GM19395 (cell line): ENCODE results near the gene DDB1.

Experiments
- ATAC-seq: cut with Tn5 transposase; IDR thresholded peaks from one replicate; pipeline ENCODE4 v1.9.1; 2021; ENCODE audit warnings: mild to moderate bottlenecking, moderate library complexity; ENCODE audit not compliant: unreplicated experiment

The DDB1 gene

DNA sequence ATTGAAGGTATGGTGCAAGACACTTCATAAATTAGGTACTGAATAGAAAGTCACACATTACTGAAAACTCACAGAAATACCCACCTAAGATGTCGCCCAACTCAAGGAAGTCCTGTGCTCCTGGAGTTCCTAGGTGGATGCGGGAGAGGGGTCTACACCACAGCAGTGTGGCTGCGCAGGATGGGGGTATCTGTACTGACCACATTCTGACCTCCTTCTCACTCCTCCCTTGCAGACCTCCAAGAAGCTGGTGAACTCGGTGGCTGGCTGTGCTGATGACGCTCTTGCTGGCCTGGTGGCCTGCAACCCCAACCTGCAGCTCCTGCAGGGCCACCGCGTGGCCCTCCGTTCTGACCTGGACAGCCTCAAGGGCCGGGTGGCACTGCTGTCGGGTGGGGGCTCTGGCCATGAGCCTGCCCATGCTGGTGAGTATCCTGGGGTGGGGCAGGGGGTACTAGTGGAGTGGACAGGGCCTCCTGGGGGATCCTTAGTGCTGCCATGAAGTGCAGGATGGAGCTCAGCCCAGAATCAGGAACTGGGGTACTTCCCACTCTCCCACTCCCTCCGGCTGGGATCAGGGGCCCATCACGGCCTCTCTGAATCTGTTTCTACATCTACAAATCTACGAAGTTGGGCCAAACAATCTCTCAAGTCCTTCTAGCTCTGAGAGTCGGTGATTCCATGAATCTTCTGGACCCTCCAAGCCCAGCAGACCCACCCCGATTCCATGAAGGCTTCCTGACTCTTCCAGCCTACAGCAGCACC is 5.0 kb upstream of the DDB1 start:
- ATAC-seq, result no peak

DNA sequence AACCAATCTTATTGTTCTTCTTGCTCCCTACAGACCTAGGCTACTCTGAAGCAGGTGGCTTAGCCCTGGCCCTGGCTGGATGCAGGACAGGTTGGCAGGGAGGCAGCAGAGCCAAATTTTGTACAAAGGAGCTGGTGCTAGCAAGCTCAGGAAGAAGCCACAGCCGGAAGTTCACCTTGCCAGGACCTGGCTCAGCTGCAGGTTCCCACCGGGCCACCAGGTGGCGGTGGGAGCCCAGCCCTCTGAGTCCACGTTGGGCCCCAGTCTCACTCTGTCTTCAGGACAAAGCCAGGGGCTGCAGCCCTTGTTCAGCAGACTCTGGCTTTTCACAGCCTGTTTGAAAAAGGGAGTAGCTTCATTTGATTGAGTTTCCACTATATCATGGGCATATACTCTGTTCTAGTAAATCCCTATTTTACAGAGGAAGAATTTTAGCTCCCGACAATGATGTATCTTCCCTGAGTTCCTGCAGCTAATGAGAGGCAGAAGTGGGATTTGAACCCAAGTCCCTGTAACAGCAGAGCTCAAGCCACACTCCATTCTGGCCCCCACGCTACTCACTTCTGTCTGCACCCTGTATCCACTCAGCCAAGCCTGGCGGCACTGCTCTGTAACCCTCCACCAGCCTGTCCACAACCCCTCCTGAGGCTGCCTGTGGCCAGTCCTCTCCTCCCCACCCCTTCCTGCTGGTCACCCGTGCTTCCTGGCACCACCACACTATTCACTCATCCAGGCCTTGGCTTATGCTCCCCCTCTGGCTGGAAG is 3.4 kb upstream of the DDB1 start:
- peak; percentile 52 for ATAC-seq

DNA sequence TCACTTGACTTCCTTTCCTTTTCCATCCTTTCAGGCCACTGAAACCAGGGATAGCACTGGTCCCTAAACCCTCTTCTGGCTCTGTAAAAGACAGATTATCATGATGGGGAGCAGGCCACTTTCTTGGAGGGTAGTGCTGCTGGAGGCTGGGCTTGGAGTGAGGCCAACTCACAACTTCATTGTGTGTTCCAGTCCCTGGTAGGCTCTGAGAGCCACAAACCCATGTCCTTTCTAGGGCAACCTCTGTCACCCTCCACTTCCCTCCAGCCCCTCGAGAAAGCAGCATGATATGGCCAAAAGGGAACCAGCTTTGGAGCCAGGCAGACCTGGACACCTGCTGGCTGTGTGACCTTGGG is 2.4 kb upstream of the DDB1 start:
- no peak for ATAC-seq

DNA sequence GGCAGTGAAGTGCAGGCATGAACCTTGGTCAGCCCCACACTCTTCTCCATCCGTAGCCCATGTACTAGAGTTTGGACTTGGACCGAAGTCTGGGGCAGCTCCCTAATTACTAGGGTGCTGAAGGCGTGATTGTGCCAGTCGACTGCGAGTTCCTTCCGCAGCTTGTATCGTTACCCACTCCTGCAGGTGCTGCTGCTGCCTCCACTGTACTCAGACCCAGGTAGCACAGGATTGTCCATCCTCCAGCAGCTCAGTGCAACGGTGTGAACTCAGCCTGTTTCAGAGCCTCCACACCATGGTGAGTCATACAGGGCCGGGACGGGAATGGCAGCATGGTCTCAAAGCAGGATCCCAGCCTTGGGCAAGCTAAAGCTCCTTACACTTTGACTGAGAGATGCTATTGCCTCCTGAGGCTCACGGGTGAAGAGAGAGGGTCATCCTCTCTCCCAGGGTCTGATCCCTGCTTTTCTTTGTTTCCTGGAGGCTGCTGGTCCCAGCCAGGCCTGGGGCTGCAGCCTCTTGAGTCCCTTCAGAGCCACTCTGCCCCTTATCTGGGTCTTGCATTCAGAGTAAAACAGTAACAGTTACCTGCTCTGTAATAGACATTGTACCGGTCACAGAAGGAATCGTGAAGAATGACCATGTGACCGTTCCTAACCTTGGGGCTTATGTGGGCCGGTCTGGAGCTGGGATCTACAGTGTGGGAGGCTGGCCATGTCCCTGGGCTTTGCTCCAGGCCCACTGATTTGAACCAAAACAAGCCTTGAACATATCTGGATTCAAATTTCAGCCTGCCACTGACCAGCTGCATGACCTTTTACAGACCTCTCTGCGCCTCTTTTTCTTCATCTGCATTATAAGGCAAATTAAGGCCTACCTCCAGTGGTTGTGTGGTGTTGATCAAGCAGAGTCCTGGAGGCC is 1.8 kb upstream of the DDB1 start:
- ATAC-seq, result no peak

DNA sequence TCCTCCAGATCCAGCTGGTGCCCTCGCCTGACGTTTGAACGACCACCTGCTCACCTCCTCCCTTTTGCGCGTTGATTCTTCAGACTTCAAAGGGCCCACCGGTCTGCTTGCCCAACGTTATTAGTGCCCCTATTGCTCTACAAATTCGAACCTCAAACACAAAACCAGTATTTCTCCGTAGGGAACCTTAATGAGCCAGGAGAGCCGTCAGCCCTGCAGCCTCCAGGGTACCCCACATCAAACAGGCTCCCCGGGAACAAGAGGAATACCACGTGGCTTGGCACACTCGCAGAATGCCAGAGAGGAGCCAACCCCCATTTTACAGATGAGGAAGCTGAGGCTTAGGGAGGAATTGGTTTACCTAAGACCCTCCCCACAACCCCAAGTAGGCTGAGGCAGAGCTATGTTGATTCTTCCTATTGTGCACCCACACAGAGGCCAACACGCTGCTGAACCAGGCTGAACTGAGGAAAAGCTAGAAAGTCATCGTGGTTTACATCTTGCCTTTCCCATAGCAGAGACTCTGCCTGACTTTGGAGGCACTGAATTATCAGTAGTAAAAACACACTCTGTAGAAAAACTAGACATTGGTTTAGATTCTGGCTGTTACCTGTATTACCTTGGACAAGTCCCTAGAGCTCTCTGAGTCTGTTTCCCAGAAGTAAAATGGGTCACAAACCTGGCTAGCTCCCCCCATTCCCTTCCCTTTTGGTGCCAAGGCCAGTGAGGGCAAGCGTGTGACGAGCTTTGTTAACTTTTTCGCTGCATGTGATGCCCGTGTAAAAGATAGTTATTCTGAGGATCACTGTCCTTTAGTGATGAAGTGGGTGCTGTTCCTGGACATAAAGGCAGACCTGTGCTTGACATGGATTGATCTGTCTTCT is 887 bp upstream of the DDB1 start:
- ATAC-seq, result peak; percentile 24

DNA sequence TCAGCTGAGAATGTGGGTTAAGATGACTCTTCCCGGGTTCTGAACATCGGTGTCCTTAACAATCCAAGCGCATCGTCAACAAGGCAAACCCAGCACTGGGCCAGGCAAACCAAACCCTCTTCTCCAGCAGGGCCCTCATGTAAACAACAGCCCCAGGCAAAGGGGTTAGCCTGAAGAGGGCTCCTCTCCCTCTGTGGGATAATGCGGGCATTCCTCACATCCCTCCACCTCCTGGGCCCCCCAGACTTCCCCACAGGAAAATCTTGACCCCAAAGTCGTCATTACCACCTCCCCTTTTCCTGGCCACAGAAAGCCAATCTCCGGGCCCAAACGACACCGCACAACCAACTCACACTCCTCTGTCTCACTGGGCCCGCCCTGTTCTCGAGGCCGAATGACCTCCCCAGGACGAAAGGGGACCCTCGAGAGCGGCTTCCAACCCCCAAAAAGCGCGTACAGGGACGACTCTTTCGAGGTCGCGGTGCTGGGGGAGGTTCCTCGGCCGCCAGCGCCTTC is 566 bp downstream of the DDB1 start:
- no peak for ATAC-seq

DNA sequence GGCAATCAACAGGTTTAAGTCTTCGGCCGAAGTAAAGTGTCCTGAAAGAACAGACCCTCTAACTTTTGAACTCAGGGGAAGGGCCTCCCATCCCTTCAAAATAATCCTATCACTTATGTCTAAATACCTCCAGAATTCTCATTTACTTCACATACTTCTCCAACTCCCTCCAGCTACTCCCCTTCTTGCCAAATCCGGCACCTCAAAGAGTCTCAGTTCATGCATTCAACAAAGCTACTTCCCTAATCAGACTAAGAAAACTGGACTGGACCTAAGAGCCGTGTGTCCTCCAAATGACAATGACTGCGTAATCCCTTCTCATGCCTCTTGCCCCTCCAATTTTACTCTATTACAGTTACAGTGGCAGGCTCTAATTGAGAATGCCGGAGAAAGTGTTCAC is 1.3 kb downstream of the DDB1 start:
- ATAC-seq, result no peak

DNA sequence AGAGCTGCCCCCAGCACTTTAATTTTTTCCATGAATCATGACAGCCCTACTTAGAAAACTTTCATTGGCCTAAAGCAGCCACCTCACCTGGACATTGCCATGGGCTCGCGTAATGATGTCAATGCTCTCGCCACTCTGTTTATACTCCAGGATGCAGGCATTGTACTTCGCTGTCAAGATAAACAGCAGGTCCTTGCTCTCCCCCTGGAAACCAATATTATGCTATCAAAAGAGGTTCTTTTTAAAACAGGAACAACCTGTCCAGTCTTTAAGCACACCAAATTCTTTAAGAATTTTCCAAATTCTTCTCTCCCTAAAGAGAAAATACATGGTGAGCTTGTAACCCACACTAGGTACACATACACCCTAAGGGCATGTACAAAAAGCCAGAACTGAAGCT is 3.0 kb downstream of the DDB1 start:
- no peak for ATAC-seq

DNA sequence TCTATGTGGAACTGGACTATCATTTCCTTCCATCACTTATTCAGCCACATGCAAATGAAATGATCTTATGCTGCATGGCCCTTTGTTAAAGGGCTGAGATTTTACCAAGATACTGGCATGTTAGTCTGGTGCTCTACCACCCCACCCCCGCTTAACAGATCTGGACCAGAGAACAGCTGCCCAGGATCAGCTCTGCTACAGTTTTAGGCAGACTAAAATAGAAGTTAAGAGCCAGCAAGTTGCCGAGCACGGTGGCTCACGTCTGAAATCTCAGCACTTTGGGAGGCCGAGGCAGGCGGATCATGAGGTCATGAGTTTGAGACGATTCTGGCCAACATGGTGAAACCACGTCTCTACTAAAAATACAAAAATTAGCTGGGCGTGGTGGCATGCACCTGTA is 4.6 kb downstream of the DDB1 start:
- no peak for ATAC-seq

DNA sequence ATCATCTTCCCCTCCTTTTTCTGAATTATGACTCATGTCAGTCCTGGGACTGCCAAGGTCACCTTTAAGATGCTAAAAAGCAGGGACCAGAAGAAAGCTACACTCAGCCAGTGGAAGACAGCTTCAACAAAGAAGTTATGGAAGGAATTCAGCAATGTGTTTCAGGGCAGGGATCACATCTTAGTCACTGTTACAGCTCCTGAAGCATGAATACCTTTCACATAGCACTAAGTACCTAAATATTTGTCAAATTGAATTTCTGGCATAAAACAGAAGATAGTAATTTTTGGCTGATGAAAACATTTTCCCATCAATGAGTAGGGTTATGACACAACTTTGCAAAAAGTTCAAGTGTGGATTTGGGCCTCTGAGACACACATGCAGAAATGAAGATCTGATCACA is 5.2 kb downstream of the DDB1 start:
- ATAC-seq, result no peak

DNA sequence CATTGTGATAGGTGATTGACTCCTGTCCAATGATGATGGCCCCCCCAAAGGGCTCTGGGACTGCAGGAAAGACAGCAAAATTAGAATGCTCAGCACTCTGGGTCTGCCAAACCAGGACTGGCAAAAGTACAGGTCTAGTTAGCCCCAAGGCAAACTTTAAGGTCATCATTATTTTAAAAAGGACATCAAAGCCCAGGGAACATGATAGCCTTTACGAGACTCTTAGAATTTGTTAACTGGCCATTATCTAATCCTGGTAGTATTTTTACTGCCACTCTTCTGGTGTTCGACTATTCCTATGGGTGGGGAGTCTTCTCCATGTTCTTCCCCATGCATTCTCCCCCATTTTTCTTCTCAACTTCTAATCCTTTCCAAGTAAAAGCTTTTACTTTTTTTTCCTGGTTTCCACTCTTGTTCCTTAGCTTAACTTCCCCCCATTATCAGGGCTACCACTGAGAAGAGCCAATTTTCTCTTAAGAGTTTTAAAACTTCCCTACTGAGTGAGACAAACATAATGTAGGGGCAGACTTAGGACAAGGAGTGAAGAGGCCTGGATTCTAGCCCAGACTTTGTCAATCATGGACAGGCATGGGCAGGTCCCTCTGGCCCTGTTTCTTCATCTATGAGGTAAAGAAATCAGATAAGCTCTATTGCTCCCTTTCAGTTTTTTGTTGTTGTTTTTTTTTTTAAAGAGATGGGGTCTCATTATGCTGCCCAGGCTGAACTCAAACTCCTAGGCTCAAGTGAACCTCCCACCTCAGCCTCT is 7.1 kb downstream of the DDB1 start:
- ATAC-seq, result no peak

DNA sequence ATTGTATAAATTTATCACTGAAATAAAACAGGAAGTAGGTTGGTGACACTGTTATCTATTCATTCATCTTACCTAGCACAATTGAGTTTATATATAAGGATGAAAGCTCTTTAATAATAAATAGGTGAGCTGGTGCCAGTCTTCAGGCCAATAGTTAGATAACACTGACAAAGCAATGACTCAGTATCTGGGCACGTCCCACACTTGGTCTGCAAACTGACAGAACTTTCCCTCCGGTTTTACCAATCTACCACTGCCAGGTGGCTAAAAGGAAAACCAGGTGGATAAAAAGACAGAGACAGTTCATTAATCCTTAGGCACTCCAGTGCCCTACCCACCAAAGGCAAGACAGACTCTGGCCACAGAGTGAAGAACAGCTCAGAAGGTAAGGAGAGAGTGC is 17.6 kb downstream of the DDB1 start:
- ATAC-seq, result no peak

DNA sequence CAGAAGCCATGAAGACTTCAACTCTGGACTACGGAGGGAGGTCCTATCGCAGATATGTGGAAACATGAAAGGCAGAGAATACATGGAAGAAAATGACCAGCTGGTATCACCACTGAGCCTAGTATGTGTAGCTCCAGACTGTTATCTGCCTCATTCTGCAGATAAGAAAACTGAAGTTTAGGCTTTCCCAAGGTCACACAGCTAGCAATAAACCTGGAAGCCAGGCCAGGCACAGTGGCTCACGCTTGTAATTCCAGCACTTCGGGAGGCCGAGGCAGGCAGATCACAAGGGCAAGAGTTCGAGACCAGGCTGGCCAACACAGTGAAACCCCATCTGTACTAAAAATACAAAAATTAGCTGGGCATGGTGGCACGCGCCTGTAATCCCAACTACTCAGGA is 22.2 kb downstream of the DDB1 start:
- ATAC-seq, result no peak

DNA sequence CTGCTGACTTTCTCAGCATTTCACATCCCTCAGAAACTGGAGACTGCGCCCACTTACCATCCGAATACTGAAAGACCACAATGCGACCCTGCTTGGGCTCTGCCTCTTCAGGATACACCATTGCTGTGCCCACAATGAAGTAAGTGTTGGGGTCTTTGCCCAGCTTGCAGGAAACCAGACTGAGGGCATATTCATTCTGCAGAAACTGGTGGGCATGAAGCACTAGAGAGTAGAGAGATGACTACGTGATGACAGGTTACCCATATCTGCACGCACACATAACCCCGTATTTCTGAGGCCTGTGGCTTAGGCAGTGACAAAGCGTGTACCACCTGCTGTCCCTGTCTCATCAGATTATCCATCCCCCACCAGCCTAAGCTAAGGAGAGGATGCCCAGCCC is 23.2 kb downstream of the DDB1 start:
- no peak for ATAC-seq

DNA sequence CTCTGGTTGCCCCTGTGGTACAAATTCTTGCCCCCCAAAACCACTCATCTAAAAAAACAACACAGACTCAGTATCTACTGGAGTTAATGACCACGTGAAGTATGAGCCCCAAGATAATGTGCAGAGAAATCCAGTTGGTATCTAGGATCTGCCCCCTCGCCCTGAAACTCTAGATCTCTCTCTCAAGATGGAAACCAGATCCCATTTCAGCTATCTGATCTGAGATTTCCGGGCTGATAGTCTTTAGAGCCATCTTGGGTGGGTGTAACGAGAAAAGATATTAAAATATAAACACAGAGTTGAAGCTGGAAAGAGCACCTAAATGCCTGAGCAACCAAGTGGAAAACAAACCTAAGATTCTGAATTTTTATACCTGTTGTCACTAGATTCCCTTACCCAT is 23.8 kb downstream of the DDB1 start:
- no peak for ATAC-seq

DNA sequence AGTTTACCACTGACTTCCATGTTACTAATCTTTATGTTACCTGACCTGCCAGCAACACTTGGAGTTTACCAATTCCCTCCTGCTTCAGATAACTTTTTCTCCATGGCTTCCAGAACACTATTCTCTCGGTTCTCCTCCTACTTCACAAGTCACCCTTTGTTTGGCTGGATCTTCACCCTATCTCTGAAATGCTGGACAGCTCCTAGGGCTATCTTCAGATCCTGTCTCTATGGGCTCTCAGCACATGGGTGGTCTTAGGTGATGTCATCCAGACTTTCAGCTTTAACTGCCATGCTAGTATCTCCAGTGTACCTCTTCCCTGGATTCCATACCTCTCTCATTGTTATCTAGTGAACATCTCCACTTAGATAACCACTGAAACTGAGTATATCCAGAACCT is 25.6 kb downstream of the DDB1 start:
- ATAC-seq, result no peak

DNA sequence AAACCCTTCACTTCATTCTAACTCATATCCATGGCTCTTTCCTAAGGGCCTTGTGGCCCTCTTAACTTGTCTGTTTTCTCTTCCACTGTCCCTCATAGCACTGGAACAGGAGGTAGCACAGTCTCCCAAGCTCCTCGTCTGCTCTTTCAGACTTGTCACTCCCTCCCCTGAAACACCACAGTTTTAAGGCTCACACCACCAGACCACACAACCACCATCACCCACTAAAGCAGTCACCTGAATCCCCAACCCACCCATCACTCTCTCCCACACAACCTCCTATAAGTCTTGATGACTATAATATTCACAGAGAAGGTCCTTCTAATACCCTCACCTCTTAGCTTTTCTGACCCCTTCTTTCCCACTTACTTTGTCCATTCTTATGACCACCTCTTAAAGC is 26.7 kb downstream of the DDB1 start:
- no peak for ATAC-seq

DNA sequence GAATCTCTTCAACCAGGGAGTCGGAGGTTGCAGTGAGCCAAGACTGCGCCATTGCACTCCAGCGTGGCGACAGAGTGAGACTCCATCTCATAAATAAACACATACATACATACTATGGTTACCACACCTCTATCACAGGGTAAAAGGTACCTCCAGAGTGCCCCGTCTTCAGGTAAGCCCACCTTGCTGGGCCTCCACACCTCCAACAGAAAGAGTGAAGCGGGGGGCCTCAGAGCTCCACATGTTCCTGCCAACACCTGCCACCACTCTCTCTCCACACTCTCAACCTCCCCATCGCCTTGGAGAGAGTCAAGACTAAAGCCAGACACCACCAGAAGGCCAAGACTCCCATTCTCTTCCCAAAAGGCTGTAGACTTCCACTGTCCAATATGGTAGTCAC is 27.5 kb downstream of the DDB1 start:
- no peak for ATAC-seq

DNA sequence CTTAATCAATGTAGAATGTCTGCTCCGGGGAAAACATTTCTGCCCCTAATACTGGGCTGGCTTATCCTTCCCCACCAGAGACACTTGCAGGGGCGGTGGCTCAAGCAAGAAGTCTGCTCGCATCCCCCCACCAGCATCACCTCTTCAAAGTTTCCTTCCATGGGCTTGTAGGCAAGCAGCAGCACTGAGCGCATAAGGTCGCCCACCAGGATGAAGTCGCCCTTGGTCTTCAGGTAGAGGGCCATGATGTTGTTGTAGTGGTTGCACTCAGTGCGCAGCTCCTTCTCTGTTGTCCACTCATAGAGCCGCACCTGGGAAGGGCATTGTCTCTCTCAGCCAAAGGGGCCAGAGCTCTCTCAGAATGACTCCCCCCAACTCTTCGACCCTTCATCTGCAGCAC is 29.2 kb downstream of the DDB1 start:
- ATAC-seq, result no peak

DNA sequence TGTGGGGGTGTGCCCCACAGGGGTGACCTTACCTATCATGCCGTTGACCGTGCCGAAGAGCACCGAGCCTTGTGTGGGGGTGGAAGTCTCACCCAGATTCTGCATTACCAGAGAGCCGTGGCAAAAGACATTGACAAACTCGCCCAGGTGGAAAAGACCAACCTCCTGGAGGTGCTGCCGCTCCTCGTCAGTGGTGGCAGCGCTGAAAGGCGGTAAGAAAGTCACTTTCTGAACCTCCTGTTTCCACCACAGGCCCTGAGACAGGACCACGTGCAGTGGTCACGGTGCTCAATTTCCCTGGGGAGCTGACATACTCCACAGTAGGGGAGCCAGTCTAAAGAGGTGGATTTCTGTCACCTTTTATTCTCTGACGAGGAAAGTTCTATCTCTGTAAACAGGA is 30.4 kb downstream of the DDB1 start:
- no peak for ATAC-seq
